NCI-H2081 (cell line): Measurements from ENCODE around the gene KRTAP5-11.
"Not testable (repeated sequence)": the region's sequence is repeated elsewhere in the genome, so short reads cannot be mapped to it uniquely, and the experiment has no call there.

Experiments
- DNase-seq, 2 experiments: peaks; one replicate each; lab custom pipeline; 2025; lab: John Stamatoyannopoulos, UW

KRTAP5-11 gene

GRCh38 chr11:71582309-71582895, at the start of gene KRTAP5-11:
Gene KRTAP5-11, minus strand, starts transcription at chr11:71582875. Its CDS starts 38 bp downstream, at chr11:71582837.
- no peak for DNase-seq

- DNase-seq, result not testable (repeated sequence)
Observed at GRCh38 chr11:71631551-71631950, 48.9 kb upstream of the KRTAP5-11 start.

GRCh38 chr11:71630071-71630470, 47.4 kb upstream of the KRTAP5-11 start:
- not testable (repeated sequence) for DNase-seq

DNA sequence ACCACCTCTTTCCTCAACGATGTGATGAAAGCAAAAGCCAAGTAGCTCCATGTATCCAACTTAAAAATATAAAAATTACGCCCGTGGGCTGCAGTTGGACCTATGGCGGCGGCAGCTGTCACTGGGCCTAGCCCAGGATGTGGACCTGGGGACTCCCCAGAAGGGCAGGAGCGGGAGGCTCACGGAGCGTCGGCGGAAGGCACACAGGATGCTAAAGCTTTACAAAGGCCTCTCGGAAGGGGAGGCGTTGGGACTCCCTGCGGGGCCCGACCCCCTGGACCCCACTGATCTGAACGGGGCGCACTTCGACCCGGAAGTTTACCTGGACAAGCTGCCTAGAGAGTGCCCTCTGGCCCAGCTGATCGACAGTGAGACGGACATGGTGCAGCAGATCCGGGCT, 46.3 kb upstream of the KRTAP5-11 start:
- not testable (repeated sequence) for DNase-seq

DNA sequence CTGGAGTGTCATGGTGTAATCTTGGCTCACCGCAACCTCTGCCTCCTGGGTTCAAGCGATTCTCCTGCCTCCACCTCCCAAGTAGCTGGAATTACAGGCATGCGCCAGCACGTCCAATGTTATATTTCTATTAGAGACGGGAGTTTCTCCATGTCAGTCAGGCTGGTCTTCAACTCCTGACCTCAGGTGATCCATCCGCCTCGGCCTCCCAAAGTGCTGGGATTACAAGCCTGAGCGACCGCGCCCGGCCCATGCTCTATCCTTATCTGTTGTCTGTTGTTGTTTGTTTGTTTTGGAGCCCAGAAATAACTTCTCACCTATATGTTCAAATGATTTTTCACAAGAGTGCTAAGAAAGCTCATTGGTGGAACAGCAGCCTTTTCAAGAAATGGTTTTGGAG, 40.6 kb upstream of the KRTAP5-11 start:
- DNase-seq, result not testable (repeated sequence)

DNA sequence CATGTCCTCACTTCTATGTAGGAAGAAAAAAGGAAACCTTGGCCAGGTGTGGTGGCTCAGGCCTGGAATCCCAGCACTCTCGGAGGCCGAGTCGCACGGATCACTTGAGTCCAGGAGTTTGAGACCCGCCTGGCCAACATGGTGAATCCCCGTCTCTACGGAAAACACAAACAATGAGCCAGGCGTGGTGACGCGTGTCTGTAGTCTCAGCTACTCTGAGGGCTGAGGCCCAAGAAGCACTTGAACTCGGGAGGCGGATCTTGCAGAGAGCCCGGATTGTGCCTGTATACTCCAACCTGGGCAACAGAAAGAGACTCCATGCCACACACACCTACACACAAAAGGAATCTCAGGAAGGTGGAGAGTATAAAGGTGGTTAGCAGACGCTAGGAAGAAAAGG, 39.9 kb upstream of the KRTAP5-11 start:
- not testable (repeated sequence) for DNase-seq

- not testable (repeated sequence) for DNase-seq
Observed at GRCh38 chr11:71615003-71615402, 32.3 kb upstream of the KRTAP5-11 start.

GRCh38 chr11:71614366-71614917, 31.8 kb upstream of the KRTAP5-11 start:
- DNase-seq, result not testable (repeated sequence)

DNA sequence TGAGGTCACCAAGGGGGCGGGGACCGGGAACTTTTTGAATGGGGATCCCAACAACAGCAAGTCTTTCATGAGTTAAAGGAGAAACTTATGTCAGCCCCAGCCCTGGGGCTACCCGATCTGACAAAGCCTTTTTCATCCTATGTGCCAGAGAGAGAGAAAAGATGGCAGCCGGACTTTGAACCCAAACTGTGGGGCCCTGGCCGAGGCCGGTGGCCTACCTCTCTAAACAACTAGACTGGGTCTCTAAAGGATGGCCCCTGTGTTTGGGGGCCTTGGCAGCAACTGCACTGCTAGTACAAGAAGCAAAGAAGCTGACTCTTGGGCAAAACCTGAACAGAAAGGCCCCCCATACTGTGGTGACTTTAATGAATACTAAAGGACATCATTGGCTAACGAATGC, 31.3 kb upstream of the KRTAP5-11 start:
- not testable (repeated sequence) for DNase-seq

GRCh38 chr11:71611218-71611910, 28.7 kb upstream of the KRTAP5-11 start:
- DNase-seq, result not testable (repeated sequence)

GRCh38 chr11:71608272-71608671, 25.6 kb upstream of the KRTAP5-11 start:
- DNase-seq, result not testable (repeated sequence)

- not testable (repeated sequence) for DNase-seq
Observed at GRCh38 chr11:71607520-71608216, 25.0 kb upstream of the KRTAP5-11 start.

- DNase-seq, result not testable (repeated sequence)
Observed at GRCh38 chr11:71606853-71607519, 24.3 kb upstream of the KRTAP5-11 start.

- DNase-seq, result not testable (repeated sequence)
Observed at GRCh38 chr11:71604798-71605488, 22.3 kb upstream of the KRTAP5-11 start.

GRCh38 chr11:71603221-71603620, 20.5 kb upstream of the KRTAP5-11 start:
- not testable (repeated sequence) for DNase-seq

DNA sequence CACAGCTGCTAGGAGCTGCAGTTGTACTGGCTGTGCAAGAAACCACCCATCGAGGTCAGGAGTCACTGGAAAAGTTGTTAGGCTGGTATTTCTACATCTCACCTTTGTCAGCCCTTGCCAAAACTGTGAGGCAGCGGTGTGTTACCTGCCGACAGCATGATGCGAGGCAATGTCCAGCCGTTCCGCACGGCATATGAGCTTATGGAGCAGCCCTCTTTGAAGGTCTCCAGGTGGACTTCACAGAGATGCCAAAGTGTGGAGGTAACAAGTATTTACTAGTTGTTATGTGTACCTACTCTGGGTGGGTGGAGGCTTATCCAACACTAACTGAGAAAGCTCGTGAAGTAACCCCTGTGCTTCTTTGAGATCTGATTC, 6.9 kb upstream of the KRTAP5-11 start:
- not testable (repeated sequence) for DNase-seq

- DNase-seq, result not testable (repeated sequence)
Observed at GRCh38 chr11:71588822-71589545, 6.3 kb upstream of the KRTAP5-11 start.

DNA sequence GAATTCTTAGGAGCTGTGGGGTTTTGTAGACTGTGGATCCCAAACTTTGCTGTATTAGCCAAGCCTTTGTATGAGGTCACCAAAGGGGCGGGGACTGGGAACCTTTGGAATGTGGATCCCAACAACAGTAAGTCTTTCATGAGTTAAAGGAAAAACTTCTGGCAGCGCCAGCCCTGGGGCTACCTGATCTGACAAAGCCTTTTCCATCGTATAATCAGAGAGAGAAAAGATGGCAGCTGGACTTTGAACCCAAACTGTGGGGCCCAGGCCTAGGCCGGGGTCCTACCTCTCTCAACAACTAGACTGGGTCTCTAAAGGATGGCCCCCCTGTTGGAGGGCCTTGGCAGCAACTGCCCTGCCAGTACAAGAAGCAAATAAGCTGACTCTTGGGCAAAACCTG, 5.6 kb upstream of the KRTAP5-11 start:
- not testable (repeated sequence) for DNase-seq

- not testable (repeated sequence) for DNase-seq
Observed at GRCh38 chr11:71585673-71586072, 3.0 kb upstream of the KRTAP5-11 start.

DNA sequence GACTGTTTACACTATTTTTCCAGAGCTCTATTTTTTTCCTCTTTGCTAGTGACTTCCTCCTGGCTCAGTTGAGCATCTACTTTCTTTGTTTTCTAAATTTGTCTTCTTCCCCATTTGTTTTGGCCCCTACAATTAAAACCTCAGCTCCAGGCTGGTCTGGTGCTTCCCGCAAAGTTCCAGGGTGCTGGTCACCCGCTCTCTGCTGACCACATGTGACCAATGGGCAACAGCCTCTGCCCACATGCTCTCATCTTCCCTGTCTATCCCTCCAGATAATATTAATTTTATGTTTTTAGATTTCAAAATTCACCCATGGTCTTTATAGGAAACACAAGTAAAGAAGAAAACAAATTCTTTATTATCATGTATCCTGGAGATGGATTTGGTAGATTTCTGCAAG, 294 bp upstream of the KRTAP5-11 start:
- not testable (repeated sequence) for DNase-seq

GRCh38 chr11:71581826-71582225, 849 bp downstream of the KRTAP5-11 start:
- no peak for DNase-seq
